ENCODE results near the gene FANCE. TPM values are rescaled to one million over a fixed set of nuclear protein-coding genes. Genes with fewer than 3 reads are reported as not detected.
"Not testable (repeated sequence)": the region's sequence is repeated elsewhere in the genome, so short reads cannot be mapped to it uniquely, and the experiment has no call there.

Gene FANCE
- total RNA-seq, 4 donors from 2014 or later, result 17.5 to 36.7 (median 34.2) TPM

GRCh38 chr6:35426074-35426473, 26.1 kb upstream of the FANCE start:
- TF ChIP-seq POLR2A (IDR thresholded peaks at IDR 0.05), result no peak
- intact Hi-C loops (cut with DNase I; ENCODE audit: low total_unique reads), result no loop called here
- H3K4me3 ChIP-seq (ENCODE audit: low read depth, poor library complexity, severe bottlenecking), result no peak overlapping the region
- DNase-seq (ENCODE audit: low spot score in 2 of 2), result no peak
- WGBS, 2 donors, result 79 to 82% methylated on average over 6 to 8 of the region's 8 CpGs

- DNase-seq (ENCODE audit: low spot score in 2 of 2), result no peak
- WGBS, 2 donors, result 92 to 93% methylated on average over 5 of the region's 5 CpGs
- H3K4me3 ChIP-seq (ENCODE audit: low read depth, poor library complexity, severe bottlenecking), result no peak overlapping the region
- TF ChIP-seq CTCF (IDR thresholded peaks at IDR 0.05) (no peak), POLR2A (IDR thresholded peaks at IDR 0.05) (no peak)
- intact Hi-C loops (cut with DNase I; ENCODE audit: low total_unique reads), result no loop called here
These were observed 24.7 kb upstream of the FANCE start for GRCh38 chr6:35427435-35427834.

DNA sequence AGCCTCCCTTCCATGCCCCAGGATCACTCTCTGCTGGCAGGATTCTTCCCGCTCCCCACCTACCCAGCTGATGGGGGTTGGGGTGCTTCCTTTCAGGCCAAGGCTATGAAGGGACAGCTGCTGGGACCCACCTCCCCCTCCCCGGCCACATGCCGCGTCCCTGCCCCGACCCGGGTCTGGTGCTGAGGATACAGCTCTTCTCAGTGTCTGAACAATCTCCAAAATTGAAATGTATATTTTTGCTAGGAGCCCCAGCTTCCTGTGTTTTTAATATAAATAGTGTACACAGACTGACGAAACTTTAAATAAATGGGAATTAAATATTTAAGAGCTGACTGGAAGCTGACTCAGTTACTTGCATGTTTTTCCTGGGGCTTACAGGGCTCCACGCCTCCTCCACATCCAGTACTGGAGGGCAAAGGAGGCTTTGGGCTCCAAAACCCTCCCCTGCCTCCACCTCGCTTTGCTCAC, 24.3 kb upstream of the FANCE start:
- intact Hi-C loops (cut with DNase I; ENCODE audit: low total_unique reads), result no loop called here
- 87 to 89% methylated on average over 9 of the region's 9 CpGs for WGBS, 2 donors
- TF ChIP-seq POLR2A (IDR thresholded peaks at IDR 0.05) (no peak), CTCF (IDR thresholded peaks at IDR 0.05) (no peak)
- no peak for DNase-seq (ENCODE audit: low spot score in 2 of 2)
- no peak overlapping the region for H3K4me3 ChIP-seq (ENCODE audit: low read depth, poor library complexity, severe bottlenecking)

- TF ChIP-seq POLR2A (IDR thresholded peaks at IDR 0.05) (no peak), CTCF (IDR thresholded peaks at IDR 0.05) (no peak)
- intact Hi-C loops (cut with DNase I; ENCODE audit: low total_unique reads), result no loop called here
- DNase-seq (ENCODE audit: low spot score in 2 of 2), result no peak
- H3K4me3 ChIP-seq (ENCODE audit: low read depth, poor library complexity, severe bottlenecking), result no peak overlapping the region
- 89 to 94% methylated on average over 10 of the region's 10 CpGs for WGBS, 2 donors
These were observed 23.6 kb upstream of the FANCE start for GRCh38 chr6:35428421-35429149.

DNA sequence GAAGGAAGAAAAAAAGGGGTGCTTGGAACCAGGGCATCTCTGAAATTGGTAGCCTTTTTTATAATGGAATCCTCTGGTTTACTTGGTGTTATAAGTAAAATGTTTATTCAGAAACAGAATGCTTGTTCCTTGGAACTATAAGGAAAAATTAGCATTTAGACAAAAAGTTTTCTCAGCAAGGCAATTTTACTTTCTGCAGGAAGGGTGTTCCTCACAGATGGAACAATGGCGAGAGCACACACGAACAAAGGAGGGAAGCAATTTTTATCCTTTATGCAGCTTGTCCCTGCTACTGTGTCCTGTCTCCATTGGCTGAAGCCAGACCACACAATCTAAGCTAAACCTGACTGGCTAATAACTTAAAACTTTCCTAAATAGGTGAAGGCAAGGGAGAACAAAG, 22.7 kb upstream of the FANCE start:
- intact Hi-C loops (cut with DNase I; ENCODE audit: low total_unique reads), result no loop called here
- DNase-seq (ENCODE audit: low spot score in 2 of 2), result no peak
- H3K4me3 ChIP-seq (ENCODE audit: low read depth, poor library complexity, severe bottlenecking), result no peak overlapping the region
- 90 to 94% methylated on average over 2 of the region's 2 CpGs for WGBS, 2 donors
- no peak for TF ChIP-seq POLR2A (IDR thresholded peaks at IDR 0.05)
- no peak for TF ChIP-seq CTCF (IDR thresholded peaks at IDR 0.05)

DNA sequence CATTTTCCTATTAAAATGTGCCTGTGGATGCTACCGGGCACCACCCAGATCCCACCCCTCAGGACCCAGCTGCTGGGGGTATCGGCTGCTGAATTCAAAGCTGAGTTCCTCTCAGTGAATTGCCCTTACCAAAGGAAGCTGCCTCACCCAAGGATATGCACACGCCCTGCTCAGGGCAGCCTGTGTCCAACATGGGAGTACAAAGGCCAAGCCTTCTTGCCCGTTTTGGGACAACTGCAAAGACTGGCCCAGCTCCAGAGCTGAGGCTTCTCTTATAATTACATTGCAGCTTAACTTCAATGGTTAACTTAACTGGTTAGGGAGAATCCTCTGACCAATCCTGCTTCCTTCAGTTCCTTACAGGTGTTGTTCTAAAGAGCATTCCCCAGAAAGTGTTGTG, 19.8 kb upstream of the FANCE start:
- H3K4me3 ChIP-seq (ENCODE audit: low read depth, poor library complexity, severe bottlenecking), result no peak overlapping the region
- TF ChIP-seq CTCF (IDR thresholded peaks at IDR 0.05) (no peak), POLR2A (IDR thresholded peaks at IDR 0.05) (no peak)
- DNase-seq (ENCODE audit: low spot score in 2 of 2), result no peak
- WGBS, 2 donors, result 47 to 56% methylated on average over 4 of the region's 4 CpGs
- intact Hi-C loops (cut with DNase I; ENCODE audit: low total_unique reads), result no loop called here

DNA sequence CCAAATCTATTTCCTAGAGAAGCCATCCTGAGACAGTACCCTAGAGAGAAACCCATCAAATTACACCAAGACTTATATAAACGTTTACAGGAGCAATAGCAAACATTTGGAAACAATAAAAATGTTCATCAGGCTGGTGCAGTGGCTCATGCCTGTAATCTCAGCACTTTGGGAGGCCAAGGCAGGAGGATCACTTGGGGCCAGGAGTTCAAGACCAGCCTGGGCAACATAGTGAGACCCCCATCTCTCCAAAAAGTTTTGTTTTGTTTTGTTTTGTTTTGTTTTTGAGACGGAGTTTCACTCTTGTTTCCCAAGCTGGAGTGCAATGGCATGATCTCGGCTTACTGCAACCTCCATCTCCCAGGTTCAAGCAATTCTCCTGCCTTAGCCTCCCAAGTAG, 19.4 kb upstream of the FANCE start:
- 70 to 74% methylated on average over 3 of the region's 3 CpGs for WGBS, 2 donors
- DNase-seq (ENCODE audit: low spot score in 2 of 2); intact Hi-C loops (cut with DNase I; ENCODE audit: low total_unique reads); H3K4me3 ChIP-seq (ENCODE audit: low read depth, poor library complexity, severe bottlenecking): not testable (repeated sequence)
